Transverse colon (tissue), 3 donors: ENCODE data around the gene MAIP1.
"Not testable (repeated sequence)": the region's sequence is repeated elsewhere in the genome, so short reads cannot be mapped to it uniquely, and the experiment has no call there.

ENCODE experiments used
- CTCF ChIP-seq, 5 experiments: fragments of 200-600 bp in 3 of 5; fragments of 450-650 bp in 2 of 5; sonication (generic) in 3 of 5; IDR thresholded peaks; 1 replicate in 2 of 5; 2 replicates in 3 of 5; pipeline ENCODE4 v1.5.1; 2016 to 2017; ENCODE audit warnings: antibody characterized with exemption in 5 of 5, inconsistent platforms in 3 of 5, mild to moderate bottlenecking in 2 of 5, moderate library complexity in 1 of 5
- EP300 ChIP-seq: sonication (generic); formaldehyde crosslinking; IDR thresholded peaks from one replicate; pipeline ENCODE4 v1.6.1; 2017; ENCODE audit warnings: antibody characterized with exemption, low read depth

GRCh38 chr2:199912553-199913114 lies 42.7 kb upstream of the MAIP1 start:
- not testable (repeated sequence) for TF ChIP-seq EP300; CTCF (IDR thresholded peaks at IDR 0.05)
